ENCODE data around the gene DDX10.
"Not testable (repeated sequence)": the region's sequence is repeated elsewhere in the genome, so short reads cannot be mapped to it uniquely, and the experiment has no call there.

The DDX10 gene

GRCh38 chr11:108774037-108774730 lies 109.3 kb downstream of the DDX10 start:
- no peaks in the 10 kb centered on the region for H3K27me3 ChIP-seq (ENCODE audit: insufficient read depth, poor library complexity, severe bottlenecking)
- H3K27ac ChIP-seq (replicated peaks) = no peak overlapping the region
- TF ChIP-seq POLR2AphosphoS5 (IDR thresholded peaks at IDR 0.05; ENCODE audit: low read depth) (no peak), GABPA (IDR thresholded peaks at IDR 0.05; ENCODE audit: low read depth) (no peak), SPI1 (IDR thresholded peaks at IDR 0.05; ENCODE audit: borderline replicate concordance, low read depth) (no peak)
- H3K4me3 ChIP-seq (replicated peaks; ENCODE audit: insufficient read depth, low read length) = no peak overlapping the region
- DNase-seq (ENCODE audit: low read depth in 1 of 2, low spot score in 1 of 2) = no peak

GRCh38 chr11:108775324-108775723 lies 110.5 kb downstream of the DDX10 start:
- TF ChIP-seq REST (IDR thresholded peaks at IDR 0.05; ENCODE audit: insufficient replicate concordance, low read depth) = no peak
- no peak for TF ChIP-seq CTCF (IDR thresholded peaks at IDR 0.05; ENCODE audit: insufficient read depth, low read length)
- TF ChIP-seq GABPA (IDR thresholded peaks at IDR 0.05; ENCODE audit: low read depth) = no peak
- no peak for TF ChIP-seq POLR2AphosphoS5 (IDR thresholded peaks at IDR 0.05; ENCODE audit: low read depth)
- TF ChIP-seq SPI1 (IDR thresholded peaks at IDR 0.05; ENCODE audit: borderline replicate concordance, low read depth) = no peak
- DNase-seq (ENCODE audit: low read depth in 1 of 2, low spot score in 1 of 2) = no peak
- Histone ChIP-seq H3K27me3 (ENCODE audit: insufficient read depth, poor library complexity, severe bottlenecking) (no peaks in the 10 kb centered on the region), H3K27ac (replicated peaks) (no peak overlapping the region), H3K4me3 (replicated peaks; ENCODE audit: insufficient read depth, low read length) (no peak overlapping the region)

GRCh38 chr11:108779147-108779546 lies 114.3 kb downstream of the DDX10 start:
- DNase-seq (ENCODE audit: low read depth in 1 of 2, low spot score in 1 of 2); H3K27ac ChIP-seq (replicated peaks); H3K27me3 ChIP-seq (ENCODE audit: insufficient read depth, poor library complexity, severe bottlenecking); H3K4me3 ChIP-seq (replicated peaks; ENCODE audit: insufficient read depth, low read length): not testable (repeated sequence)

GRCh38 chr11:108780119-108780518 lies 115.2 kb downstream of the DDX10 start:
- H3K4me3 ChIP-seq (replicated peaks; ENCODE audit: insufficient read depth, low read length) = no peak overlapping the region
- H3K27ac ChIP-seq (replicated peaks) = no peak overlapping the region
- H3K27me3 ChIP-seq (ENCODE audit: insufficient read depth, poor library complexity, severe bottlenecking) = no peaks in the 10 kb centered on the region
- no peak for DNase-seq (ENCODE audit: low read depth in 1 of 2, low spot score in 1 of 2)
- TF ChIP-seq REST (IDR thresholded peaks at IDR 0.05; ENCODE audit: insufficient replicate concordance, low read depth) (no peak), GABPA (IDR thresholded peaks at IDR 0.05; ENCODE audit: low read depth) (no peak), CTCF (IDR thresholded peaks at IDR 0.05; ENCODE audit: insufficient read depth, low read length) (no peak), SPI1 (IDR thresholded peaks at IDR 0.05; ENCODE audit: borderline replicate concordance, low read depth) (no peak), POLR2AphosphoS5 (IDR thresholded peaks at IDR 0.05; ENCODE audit: low read depth) (no peak)

GRCh38 chr11:108781946-108782345 lies 117.1 kb downstream of the DDX10 start:
- TF ChIP-seq SPI1 (IDR thresholded peaks at IDR 0.05; ENCODE audit: borderline replicate concordance, low read depth) (no peak), CTCF (IDR thresholded peaks at IDR 0.05; ENCODE audit: insufficient read depth, low read length) (no peak), REST (IDR thresholded peaks at IDR 0.05; ENCODE audit: insufficient replicate concordance, low read depth) (no peak), POLR2AphosphoS5 (IDR thresholded peaks at IDR 0.05; ENCODE audit: low read depth) (no peak), GABPA (IDR thresholded peaks at IDR 0.05; ENCODE audit: low read depth) (no peak)
- no peak for DNase-seq (ENCODE audit: low read depth in 1 of 2, low spot score in 1 of 2)
- H3K4me3 ChIP-seq (replicated peaks; ENCODE audit: insufficient read depth, low read length) = no peak overlapping the region
- no peaks in the 10 kb centered on the region for H3K27me3 ChIP-seq (ENCODE audit: insufficient read depth, poor library complexity, severe bottlenecking)
- H3K27ac ChIP-seq (replicated peaks) = no peak overlapping the region

Measured in HL-60 (cell line).